ENCODE data around the gene PPP1R3F.
A peak's percentile ranks its signal among the peaks of the same experiment; 100 is the strongest.

The PPP1R3F gene

GRCh38 chrX:49228185-49228584 is 41.4 kb upstream of the PPP1R3F start:
- no peak for DNase-seq
- in situ Hi-C loops (cut with HindIII; ENCODE audit: low pct_ligation_motif_present, low sequenced_read_pairs) = no loop called here
- no peak overlapping the region for H3K27ac ChIP-seq
- H3K36me3 ChIP-seq (replicated peaks) = no peaks in the 10 kb centered on the region
- TF ChIP-seq CTCF (IDR thresholded peaks at IDR 0.05; ENCODE audit: low read depth, low read length, missing control alignments) = no peak
- no peak overlapping the region for H3K4me3 ChIP-seq (ENCODE audit: low read depth, low read length)
- no peaks in the 10 kb centered on the region for H3K27me3 ChIP-seq (replicated peaks)

- DNase-seq = no peak
- Histone ChIP-seq H3K27ac (no peak overlapping the region), H3K36me3 (replicated peaks) (no peaks in the 10 kb centered on the region), H3K27me3 (replicated peaks) (no peaks in the 10 kb centered on the region), H3K4me3 (ENCODE audit: low read depth, low read length) (peak overlapping the region; percentile 30)
- peak; percentile 38 for TF ChIP-seq CTCF (IDR thresholded peaks at IDR 0.05; ENCODE audit: low read depth, low read length, missing control alignments)
- in situ Hi-C loops (cut with HindIII; ENCODE audit: low pct_ligation_motif_present, low sequenced_read_pairs) = no loop called here
Observed at GRCh38 chrX:49230500-49231232, 38.9 kb upstream of the PPP1R3F start.

- in situ Hi-C loops (cut with HindIII; ENCODE audit: low pct_ligation_motif_present, low sequenced_read_pairs) = no loop called here
- Histone ChIP-seq H3K4me3 (ENCODE audit: low read depth, low read length) (no peak overlapping the region), H3K27me3 (replicated peaks) (no peaks in the 10 kb centered on the region), H3K27ac (no peak overlapping the region), H3K36me3 (replicated peaks) (no peaks in the 10 kb centered on the region)
- no peak for TF ChIP-seq CTCF (IDR thresholded peaks at IDR 0.05; ENCODE audit: low read depth, low read length, missing control alignments)
- no peak for DNase-seq
Observed at GRCh38 chrX:49231333-49232000, 38.1 kb upstream of the PPP1R3F start.

- Histone ChIP-seq H3K27ac (no peak overlapping the region), H3K4me3 (ENCODE audit: low read depth, low read length) (no peak overlapping the region), H3K36me3 (replicated peaks) (no peaks in the 10 kb centered on the region), H3K27me3 (replicated peaks) (no peaks in the 10 kb centered on the region)
- TF ChIP-seq CTCF (IDR thresholded peaks at IDR 0.05; ENCODE audit: low read depth, low read length, missing control alignments) = no peak
- in situ Hi-C loops (cut with HindIII; ENCODE audit: low pct_ligation_motif_present, low sequenced_read_pairs) = no loop called here
- DNase-seq = no peak
Observed at GRCh38 chrX:49232525-49232924, 37.1 kb upstream of the PPP1R3F start.

- Histone ChIP-seq H3K27ac (no peak within 1 kb of the TSS), H3K36me3 (replicated peaks) (no peaks in the 10 kb centered on the region), H3K27me3 (replicated peaks) (no peaks in the 10 kb centered on the region), H3K4me3 (ENCODE audit: low read depth, low read length) (no peak within 1 kb of the TSS)
- no peak for DNase-seq
- in situ Hi-C loops (cut with HindIII; ENCODE audit: low pct_ligation_motif_present, low sequenced_read_pairs) = no loop called here
- no peak for TF ChIP-seq CTCF (IDR thresholded peaks at IDR 0.05; ENCODE audit: low read depth, low read length, missing control alignments)
Observed at GRCh38 chrX:49233176-49233575, 36.4 kb upstream of the PPP1R3F start, which contains the start of gene CACNA1F. TSS of gene CACNA1F (minus strand) at chrX:49233340. CDS start at chrX:49233309, 31 bp downstream.
